Measurements from ENCODE around the gene OCEL1.

DNA sequence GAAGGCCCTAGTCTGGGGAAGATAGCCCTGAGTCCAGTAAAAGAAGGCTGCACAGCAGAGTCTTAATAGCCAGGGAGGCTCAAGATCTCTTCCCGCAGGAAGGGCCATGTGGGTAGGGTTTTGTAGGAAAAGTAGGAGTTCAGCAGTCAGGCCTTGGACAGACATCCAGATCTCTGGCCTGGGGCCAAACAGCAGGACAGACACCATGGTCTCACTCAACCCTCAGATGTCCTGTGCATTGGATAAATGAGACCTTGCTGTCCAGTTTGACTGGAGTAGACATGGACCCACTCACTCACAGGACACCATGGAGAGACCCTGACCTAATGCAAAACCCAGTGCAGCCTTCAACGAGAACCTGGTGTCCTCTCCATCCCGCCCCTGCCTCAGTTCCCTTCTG, 3.9 kb downstream of the OCEL1 start:
- TF ChIP-seq, protein P1, sequence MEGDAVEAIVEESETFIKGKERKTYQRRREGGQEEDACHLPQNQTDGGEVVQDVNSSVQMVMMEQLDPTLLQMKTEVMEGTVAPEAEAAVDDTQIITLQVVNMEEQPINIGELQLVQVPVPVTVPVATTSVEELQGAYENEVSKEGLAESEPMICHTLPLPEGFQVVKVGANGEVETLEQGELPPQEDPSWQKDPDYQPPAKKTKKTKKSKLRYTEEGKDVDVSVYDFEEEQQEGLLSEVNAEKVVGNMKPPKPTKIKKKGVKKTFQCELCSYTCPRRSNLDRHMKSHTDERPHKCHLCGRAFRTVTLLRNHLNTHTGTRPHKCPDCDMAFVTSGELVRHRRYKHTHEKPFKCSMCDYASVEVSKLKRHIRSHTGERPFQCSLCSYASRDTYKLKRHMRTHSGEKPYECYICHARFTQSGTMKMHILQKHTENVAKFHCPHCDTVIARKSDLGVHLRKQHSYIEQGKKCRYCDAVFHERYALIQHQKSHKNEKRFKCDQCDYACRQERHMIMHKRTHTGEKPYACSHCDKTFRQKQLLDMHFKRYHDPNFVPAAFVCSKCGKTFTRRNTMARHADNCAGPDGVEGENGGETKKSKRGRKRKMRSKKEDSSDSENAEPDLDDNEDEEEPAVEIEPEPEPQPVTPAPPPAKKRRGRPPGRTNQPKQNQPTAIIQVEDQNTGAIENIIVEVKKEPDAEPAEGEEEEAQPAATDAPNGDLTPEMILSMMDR (IDR thresholded peaks at IDR 0.05; ENCODE audit: low read depth, low read length, poor library complexity, severe bottlenecking): no peak
- TF ChIP-seq EZH2phosphoT487 (IDR thresholded peaks at IDR 0.05; ENCODE audit: borderline replicate concordance, low read length): no peak

Data from DOHH2 (cell line).